Astrocyte of the cerebellum (primary cell): ENCODE measurements around the gene RSPO4.

Source experiments
- DNase-seq: peaks from one replicate; pipeline ENCODE4 v3.0.0-alpha.2; 2011; ENCODE audit warnings: low read depth
- H3K4me3 ChIP-seq: 2 replicates; pipeline ENCODE4 v1.5.1; 2011; ENCODE audit warnings: mild to moderate bottlenecking, low read depth, low read length, moderate library complexity
- in situ Hi-C: cut with HindIII; loops from 2 replicates; pipeline ENCODE4 v1.10.0; 2017; ENCODE audit warnings: low sequenced_read_pairs
- TF ChIP-seq, protein P1 (sequence below): IDR thresholded peaks from 2 replicates; pipeline ENCODE4 v1.5.1; 2012; ENCODE audit warnings: low read length, low read depth, moderate library complexity, mild to moderate bottlenecking; ENCODE audit errors: missing control alignments

The RSPO4 gene

DNA sequence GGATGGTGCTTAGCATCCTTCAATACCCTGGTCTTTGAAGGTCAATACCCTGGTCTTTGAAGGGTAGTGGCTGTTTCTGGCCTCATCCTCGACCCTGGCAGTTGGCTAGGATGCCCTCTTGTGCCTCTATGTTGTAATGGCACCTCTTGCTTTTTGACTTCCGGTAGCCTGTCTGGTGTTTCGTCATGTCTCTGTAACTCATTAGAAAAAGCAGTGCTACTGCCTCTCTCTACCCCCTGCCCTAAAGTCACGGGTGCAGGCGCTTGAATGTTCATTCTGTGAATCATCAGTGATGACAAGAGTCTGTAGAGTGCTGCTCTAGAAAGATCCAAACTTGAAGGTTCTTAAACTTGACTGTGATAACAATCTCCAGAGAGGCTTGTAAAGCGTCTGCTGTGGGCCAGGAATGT lies 28.3 kb downstream of the RSPO4 start:
- no peak overlapping the region for H3K4me3 ChIP-seq
- DNase-seq, result no peak
- TF ChIP-seq, protein P1, sequence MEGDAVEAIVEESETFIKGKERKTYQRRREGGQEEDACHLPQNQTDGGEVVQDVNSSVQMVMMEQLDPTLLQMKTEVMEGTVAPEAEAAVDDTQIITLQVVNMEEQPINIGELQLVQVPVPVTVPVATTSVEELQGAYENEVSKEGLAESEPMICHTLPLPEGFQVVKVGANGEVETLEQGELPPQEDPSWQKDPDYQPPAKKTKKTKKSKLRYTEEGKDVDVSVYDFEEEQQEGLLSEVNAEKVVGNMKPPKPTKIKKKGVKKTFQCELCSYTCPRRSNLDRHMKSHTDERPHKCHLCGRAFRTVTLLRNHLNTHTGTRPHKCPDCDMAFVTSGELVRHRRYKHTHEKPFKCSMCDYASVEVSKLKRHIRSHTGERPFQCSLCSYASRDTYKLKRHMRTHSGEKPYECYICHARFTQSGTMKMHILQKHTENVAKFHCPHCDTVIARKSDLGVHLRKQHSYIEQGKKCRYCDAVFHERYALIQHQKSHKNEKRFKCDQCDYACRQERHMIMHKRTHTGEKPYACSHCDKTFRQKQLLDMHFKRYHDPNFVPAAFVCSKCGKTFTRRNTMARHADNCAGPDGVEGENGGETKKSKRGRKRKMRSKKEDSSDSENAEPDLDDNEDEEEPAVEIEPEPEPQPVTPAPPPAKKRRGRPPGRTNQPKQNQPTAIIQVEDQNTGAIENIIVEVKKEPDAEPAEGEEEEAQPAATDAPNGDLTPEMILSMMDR, result peak; percentile 4
- in situ Hi-C loops, result no loop called here

DNA sequence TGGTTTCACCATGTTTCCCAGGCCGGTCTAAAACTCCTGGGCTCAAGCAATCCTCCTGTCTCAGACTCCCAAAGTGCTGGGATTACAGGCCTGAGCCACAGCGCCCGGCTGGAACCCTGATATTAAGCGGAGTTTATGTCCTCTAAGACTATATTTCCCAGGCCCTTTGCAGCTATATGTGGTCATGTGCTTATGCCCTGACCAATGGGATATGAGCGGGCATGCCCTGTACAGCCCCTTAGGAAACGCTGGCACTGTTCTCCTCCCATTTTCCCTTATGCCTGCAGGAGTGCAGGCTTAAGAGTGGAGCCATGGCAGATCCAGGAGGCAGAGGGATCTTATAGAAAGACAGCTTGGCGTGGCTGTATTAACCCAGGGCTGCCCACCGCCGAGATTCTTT lies 29.9 kb downstream of the RSPO4 start:
- no peak overlapping the region for H3K4me3 ChIP-seq
- in situ Hi-C loops, result no loop called here
- TF ChIP-seq, protein P1, result no peak
- no peak for DNase-seq

DNA sequence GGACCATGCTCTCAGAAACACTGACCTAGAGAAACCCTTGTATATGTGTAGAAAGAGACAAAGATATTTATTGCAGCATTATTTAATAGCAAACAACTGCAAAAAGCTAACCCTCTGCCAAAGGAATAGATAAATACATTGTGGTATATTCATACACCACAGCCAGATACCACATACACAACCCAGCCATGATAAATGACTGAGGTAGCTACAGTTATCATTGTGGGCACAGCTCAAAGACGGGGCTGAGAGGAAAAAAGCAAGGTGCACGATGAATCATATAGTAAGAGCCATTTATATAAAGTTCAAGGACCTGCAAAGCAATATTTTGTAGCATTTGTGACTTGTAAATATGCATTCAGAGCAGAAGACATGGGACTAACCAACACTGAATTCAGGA lies 30.8 kb downstream of the RSPO4 start:
- DNase-seq, result no peak
- in situ Hi-C loops, result no loop called here

DNA sequence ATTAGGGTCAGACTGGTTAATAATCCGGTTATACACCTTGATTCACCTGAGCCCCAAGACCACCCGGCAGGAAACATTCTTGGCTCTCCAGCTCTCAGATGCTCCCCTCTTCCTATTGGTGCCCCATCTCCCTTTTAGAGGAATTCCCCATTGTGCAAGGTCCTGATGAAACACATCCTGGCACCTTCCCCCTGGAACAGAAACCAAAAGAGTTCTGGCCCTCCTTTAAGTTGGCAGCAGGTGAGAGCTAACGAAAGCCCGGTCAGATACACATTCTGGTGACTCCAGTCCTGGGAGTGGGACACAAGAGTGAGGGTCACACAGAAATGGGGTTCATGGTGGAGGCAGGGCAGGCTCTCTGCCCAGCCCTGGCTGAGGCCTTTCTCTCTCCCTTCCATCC lies 32.2 kb downstream of the RSPO4 start:
- no peak for DNase-seq
- no peak overlapping the region for H3K4me3 ChIP-seq
- in situ Hi-C loops, result no loop called here
- TF ChIP-seq, protein P1, result no peak

More for the DNA sequence above, 30.8 kb downstream of the RSPO4 start:
- TF ChIP-seq, protein P1, result no peak
- H3K4me3 ChIP-seq, result no peak overlapping the region

DNA sequence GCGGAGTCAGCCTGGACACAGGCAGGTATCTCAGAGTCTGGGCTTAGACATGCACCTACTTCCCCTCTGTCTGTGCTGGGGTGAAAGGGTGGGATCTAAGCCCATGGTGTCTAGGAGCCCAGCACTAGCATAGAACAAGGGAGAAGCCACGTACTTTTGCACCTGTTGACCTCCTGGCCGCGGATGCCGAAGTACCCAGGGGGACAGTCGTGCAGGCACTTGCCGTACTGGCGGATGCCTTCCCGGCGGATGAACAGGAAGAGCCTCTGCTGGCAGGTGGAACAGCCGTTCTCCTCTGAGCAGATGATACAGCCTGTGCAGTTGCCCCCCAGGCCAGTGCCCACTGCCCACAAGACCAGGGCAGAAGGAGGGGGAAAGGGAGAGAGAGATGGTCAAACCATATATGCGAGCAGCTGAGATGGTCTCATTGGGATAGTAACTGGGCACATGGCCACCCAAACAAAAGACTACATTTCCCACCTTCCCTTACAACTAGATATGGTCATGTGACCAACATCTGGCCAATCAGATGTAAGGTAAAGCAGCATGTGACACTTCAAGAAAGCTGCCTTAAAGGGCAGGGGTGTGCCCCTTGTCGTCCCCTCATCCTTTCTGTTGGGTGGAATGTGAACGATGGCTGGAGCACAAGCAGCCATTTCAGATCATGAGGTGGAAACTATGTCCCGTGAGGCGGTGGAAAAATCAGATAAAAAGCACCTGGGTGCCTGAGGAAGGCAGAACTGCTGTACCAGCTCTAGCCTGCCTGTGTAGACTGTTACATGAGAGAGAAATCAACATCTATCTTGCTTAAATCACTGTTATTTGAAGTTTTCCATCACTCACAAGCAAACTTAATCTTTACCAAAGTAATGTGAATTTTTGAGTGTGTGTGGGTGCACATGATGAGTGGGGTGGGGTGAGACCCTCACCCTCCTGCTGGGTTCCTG lies 34.0 kb downstream of the RSPO4 start:
- TF ChIP-seq, protein P1, result no peak
- no peak overlapping the region for H3K4me3 ChIP-seq
- no peak for DNase-seq
- in situ Hi-C loops, result no loop called here

DNA sequence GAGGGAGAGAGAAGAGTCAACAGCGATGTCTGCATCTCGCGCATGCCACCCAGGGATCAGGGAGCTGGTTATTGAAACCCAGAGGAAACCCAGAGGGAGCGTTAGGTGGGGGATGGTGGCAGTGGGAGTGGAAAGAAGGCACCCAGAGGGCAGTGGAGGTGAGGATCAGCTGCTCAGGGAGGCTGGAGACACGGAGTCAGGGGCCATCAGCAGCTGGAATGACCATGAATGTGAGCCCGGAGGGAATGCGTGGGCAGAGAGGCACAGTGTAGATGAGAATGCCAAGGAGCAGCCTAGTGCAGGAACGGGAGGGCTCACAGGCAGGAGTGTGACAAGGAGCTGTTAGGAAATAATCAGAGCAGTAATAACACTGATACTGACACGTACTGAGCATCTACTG lies 36.2 kb downstream of the RSPO4 start:
- TF ChIP-seq, protein P1, result no peak
- DNase-seq, result no peak
- in situ Hi-C loops, result no loop called here
- H3K4me3 ChIP-seq, result no peak overlapping the region
